ENCODE measurements around the gene CRYL1.
"Not testable (repeated sequence)": the region's sequence is repeated elsewhere in the genome, so short reads cannot be mapped to it uniquely, and the experiment has no call there.

Gene CRYL1

GRCh38 chr13:20456737-20457136 lies 68.9 kb downstream of the CRYL1 start:
- no peak for DNase-seq (ENCODE audit: low spot score)

DNA sequence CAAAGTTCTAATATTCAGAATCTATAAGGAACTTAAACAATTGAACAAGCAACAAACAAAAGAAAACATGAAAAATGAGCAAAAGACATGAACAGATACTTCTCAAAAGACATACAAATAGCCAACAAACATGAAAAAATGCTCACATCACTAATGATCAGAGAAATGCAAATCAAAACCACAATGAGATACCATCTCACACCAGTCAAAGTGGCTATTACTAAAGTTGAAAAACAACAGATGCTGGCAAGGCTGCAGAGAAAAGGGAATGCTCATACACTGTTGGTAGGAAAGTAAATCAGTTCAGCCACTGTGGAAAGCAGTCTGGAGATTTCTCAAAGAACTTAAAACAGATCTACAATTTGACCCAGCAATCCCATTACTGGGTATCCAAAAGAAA lies 74.3 kb downstream of the CRYL1 start:
- no peak for DNase-seq (ENCODE audit: low spot score)

DNA sequence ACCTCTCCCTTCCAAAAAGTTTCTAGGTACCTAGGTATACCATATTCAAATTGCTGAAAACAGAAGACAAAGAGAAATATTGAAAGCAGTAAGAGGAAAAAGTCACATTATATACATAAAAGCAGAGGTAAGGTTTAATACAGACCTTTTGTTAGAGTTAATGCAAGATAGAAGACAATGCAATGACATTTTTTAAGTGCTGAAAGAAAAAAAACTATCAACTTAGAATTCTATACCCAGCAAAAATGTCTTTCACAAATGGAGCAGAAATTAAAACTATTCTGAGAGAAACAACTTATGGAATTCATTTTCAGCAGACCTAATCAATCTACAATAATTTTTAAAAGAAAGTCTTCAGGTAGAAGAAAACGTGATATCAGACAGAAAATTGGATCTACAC lies 77.2 kb downstream of the CRYL1 start:
- no peak for DNase-seq (ENCODE audit: low spot score)

GRCh38 chr13:20446900-20447299 lies 78.8 kb downstream of the CRYL1 start:
- no peak for DNase-seq (ENCODE audit: low spot score)

- DNase-seq (ENCODE audit: low spot score) = no peak
Measured at GRCh38 chr13:20446405-20446804, 79.3 kb downstream of the CRYL1 start.

GRCh38 chr13:20442798-20443381 lies 82.8 kb downstream of the CRYL1 start:
- no peak for DNase-seq (ENCODE audit: low spot score)

GRCh38 chr13:20442375-20442774 lies 83.3 kb downstream of the CRYL1 start:
- DNase-seq (ENCODE audit: low spot score) = no peak

DNA sequence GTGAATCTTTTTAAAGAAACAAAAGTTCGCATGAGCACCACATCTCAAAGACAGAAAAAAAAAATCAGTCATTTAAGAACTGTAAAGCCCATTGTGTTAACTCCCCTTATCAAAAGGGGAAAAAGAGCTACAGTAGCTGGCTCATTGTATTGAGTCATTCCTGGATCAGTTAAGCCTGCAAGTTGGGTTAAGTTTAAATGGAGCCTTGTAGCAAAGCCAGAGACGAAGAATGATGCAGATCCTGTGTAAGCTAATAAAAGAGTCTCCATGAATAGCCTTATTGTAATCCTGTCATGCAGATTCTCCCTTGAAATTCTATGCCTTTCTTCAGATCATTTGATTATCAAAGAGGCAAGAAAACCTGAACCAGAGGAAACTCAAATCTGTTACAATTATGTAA lies 83.8 kb downstream of the CRYL1 start:
- DNase-seq (ENCODE audit: low spot score) = no peak

GRCh38 chr13:20441056-20441455 lies 84.6 kb downstream of the CRYL1 start:
- DNase-seq (ENCODE audit: low spot score) = no peak

GRCh38 chr13:20439261-20439660 lies 86.4 kb downstream of the CRYL1 start:
- DNase-seq (ENCODE audit: low spot score) = no peak

GRCh38 chr13:20438801-20439200 lies 86.9 kb downstream of the CRYL1 start:
- DNase-seq (ENCODE audit: low spot score) = no peak

- no peak for DNase-seq (ENCODE audit: low spot score)
Measured at GRCh38 chr13:20436505-20436904, 89.2 kb downstream of the CRYL1 start.

- no peak for DNase-seq (ENCODE audit: low spot score)
Measured at GRCh38 chr13:20435616-20436368, 89.9 kb downstream of the CRYL1 start.

DNA sequence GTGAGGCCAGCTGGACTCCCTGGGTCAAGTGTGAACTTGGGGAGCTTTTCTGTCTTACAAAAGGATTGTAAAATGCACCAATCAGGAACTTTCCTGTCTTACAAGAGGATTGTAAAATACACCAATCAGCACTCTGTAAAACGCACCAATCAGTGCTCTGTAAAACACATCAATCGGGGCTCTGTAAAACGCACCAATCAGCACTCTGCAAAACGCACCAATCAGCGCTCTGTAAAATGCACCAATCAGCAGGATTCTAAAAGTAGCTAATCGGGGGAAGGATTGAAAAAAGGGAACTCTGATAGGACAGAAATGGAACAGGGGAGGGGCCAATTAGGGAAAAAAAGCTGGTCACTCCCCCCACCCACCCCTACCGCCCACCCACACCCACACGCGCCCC lies 91.4 kb downstream of the CRYL1 start:
- DNase-seq (ENCODE audit: low spot score) = not testable (repeated sequence)

DNA sequence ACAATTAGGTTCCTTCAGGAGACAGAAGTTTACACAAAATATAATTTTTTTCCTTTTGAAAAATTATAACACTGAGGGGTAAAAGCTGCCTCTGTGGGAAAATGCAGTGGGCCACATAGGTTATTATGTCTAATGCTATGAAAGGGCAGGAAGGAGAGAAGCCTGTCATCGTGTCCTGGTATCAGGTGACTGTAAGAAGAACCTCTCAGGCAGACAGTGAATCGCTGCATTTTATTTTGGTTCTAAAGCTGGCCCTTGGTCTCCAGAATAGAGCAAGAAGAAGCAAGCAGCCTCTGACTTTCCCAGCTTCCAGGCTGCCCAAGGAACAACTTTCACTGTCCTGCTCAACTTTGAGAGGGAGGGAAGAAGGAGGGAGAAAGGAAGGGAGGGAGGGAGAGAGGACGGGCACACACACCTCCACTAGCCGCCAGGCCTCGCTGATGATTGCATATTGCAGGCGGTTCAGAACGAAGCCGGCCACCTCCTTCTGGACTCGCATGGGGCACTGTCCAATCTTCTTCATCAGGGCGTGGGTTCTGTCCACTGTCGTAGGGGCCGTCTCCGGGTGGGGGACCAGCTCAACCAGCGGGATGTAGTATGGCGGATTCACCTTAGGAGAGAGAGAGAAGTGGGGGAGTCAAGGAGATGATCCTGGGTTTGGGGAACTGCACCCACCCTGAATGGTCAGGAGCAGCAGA lies 93.8 kb downstream of the CRYL1 start:
- no peak for DNase-seq (ENCODE audit: low spot score)

- DNase-seq (ENCODE audit: low spot score) = no peak
Measured at GRCh38 chr13:20431080-20431479, 94.6 kb downstream of the CRYL1 start.

DNA sequence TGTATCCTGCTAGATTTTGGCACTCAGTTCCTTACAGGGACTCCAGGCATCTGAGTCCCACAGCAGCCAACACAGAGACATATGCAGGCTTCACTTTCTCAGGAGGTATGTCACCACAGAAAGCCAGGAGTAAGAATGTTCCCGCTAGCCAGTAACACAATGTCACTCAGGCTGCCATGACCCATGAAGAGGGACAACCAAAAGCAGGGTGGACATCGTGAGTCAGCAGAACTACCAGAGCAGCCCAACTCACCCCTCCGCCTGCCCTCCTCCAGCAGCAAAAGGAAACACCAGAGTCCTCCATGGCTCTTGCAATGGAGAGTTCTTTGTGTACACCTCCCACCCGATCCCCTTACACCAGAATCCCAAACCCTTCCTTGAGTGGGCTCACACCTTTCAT lies 95.4 kb downstream of the CRYL1 start:
- no peak for DNase-seq (ENCODE audit: low spot score)

DNA sequence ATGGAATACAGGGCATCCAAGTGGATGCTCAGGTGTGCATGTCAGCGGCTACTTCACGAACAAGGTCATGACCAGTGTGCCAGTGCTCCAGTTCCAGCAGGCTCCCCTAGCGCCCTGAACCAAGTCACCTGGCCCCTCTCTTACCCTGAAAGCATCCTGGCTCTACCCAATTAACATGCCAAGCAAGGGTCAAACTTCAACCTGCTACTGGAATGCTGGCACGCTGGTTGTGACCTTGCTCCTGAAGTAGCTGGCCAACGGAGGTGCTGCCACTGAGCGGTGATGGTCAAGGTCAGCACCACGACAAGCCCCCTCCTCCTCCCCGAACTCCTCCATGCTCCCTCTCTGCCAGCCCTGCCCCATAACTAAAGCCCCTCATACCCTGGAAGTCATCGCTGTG lies 96.0 kb downstream of the CRYL1 start:
- DNase-seq (ENCODE audit: low spot score) = no peak

GRCh38 chr13:20428666-20429644 lies 96.7 kb downstream of the CRYL1 start:
- no peak for DNase-seq (ENCODE audit: low spot score)

DNA sequence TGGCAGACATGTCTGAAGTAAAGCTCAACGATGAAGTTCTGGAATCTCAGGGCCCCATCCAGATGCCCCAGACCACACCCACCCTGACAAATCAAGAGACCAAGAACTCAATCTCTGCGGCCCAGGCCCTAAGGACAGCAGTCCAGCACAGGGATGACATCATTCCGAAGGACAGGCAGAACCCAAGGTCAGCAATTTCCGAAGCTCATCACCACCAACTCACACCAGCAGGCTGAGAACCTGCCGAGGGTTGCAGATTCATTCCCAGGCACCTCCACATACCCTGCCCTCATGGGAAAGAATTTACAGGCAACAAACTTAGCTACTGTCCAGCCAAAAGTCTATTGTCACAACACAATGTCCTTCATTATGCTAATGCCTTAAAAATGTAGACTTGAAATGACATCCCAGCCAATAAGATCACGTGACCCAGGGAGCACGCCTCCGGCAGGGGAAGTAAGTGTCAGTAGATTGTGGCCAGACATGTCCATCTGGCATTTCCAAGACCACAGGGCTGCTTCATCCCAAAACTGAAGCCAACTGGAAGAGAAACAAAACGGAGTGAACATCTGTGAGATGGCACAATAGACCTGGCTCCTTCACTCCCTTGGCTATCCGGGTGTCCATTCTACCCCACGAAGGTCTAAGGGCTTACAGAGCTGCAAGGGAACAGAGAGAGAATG lies 98.8 kb downstream of the CRYL1 start:
- no peak for DNase-seq (ENCODE audit: low spot score)

DNA sequence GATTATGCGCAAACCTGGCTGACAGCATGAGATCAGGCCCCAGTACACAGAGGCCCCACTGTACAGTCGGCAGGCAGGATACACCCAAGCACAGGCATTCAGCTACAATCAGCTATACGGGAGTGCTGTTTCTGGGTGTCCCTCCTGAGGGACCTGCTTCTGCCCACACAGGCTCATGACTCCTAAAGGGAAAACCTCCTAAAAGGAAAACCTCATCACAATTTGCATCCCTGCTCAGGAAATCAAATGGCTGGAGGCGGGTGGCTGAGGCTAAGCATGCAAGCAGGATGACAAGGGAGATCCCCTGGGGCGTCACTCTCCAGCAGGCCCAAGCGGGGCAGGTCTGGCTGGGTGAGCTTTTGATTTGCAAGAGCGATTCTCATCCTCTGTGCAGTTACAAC lies 99.8 kb downstream of the CRYL1 start:
- DNase-seq (ENCODE audit: low spot score) = no peak

DNA sequence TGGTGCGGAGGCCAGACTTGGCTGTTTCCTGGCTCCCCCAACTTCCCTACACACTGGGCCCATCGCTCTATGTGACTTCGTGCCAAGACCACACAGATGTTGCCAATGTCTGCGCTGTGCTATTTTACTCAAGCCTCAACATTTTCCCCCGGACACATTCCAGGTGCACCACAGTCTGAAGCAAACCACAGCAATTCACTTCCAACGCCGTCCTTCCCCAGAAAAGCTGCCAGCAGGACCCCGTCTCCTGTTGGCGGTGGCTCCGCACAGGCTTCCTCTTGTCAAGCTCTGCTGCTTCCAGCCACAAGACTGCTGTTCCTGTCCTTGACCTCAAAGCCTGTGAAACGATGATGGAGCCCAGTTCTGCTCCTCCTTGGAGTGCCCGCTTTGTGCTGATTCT lies 100.7 kb downstream of the CRYL1 start:
- no peak for DNase-seq (ENCODE audit: low spot score)

Data from germinal center (tissue), 1 donor.